AG10803 (cell line): Measurements from ENCODE around the gene BRD4.

Experiments used
- DNase-seq: peaks from one replicate; pipeline ENCODE4 v3.0.0; 2010; ENCODE audit warnings: low read depth
- H3K4me3 ChIP-seq: 2 replicates; pipeline ENCODE4 v1.5.1; 2011; ENCODE audit warnings: mild to moderate bottlenecking, low read length, control low read depth
- TF ChIP-seq, protein P1 (sequence below): conservative IDR thresholded peaks from 2 replicates; pipeline ENCODE4 v1.5.1; 2011; ENCODE audit warnings: mild to moderate bottlenecking, low read length, control low read depth, inconsistent platforms

The BRD4 gene

DNA sequence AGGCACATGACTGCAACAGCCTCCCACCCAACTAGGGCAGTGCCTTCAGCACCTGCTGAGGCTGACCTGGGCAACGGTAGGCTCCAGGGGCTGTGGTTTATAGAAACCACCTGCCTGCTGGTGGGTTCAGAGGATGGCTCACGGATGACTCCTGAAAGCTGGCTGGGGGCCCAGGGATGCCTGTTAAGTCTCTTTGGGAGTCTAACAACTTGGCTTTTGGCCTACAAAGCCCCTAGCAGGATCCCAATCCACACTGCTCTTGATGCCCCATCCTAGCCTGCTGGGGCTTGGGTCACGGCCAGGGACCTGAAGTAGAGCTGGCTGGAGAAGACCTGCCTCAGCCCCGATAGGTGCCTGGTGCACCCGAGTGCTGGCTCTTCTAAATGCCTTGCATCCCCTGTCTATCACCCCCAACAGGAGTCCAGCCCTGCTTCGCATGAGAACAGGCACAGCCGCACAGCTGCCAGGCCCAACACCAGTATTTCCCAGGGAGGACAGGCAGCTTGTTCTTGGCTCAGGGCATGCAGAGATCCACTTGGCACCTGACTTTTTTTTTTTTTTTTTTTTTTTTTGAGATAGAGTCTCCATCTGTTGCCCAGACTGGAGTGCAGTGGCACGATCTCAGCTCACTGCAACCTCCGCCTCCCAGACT, 91.0 kb downstream of the BRD4 start:
- no peak for DNase-seq
- TF ChIP-seq, protein P1, sequence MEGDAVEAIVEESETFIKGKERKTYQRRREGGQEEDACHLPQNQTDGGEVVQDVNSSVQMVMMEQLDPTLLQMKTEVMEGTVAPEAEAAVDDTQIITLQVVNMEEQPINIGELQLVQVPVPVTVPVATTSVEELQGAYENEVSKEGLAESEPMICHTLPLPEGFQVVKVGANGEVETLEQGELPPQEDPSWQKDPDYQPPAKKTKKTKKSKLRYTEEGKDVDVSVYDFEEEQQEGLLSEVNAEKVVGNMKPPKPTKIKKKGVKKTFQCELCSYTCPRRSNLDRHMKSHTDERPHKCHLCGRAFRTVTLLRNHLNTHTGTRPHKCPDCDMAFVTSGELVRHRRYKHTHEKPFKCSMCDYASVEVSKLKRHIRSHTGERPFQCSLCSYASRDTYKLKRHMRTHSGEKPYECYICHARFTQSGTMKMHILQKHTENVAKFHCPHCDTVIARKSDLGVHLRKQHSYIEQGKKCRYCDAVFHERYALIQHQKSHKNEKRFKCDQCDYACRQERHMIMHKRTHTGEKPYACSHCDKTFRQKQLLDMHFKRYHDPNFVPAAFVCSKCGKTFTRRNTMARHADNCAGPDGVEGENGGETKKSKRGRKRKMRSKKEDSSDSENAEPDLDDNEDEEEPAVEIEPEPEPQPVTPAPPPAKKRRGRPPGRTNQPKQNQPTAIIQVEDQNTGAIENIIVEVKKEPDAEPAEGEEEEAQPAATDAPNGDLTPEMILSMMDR = no peak
- H3K4me3 ChIP-seq = no peak overlapping the region

DNA sequence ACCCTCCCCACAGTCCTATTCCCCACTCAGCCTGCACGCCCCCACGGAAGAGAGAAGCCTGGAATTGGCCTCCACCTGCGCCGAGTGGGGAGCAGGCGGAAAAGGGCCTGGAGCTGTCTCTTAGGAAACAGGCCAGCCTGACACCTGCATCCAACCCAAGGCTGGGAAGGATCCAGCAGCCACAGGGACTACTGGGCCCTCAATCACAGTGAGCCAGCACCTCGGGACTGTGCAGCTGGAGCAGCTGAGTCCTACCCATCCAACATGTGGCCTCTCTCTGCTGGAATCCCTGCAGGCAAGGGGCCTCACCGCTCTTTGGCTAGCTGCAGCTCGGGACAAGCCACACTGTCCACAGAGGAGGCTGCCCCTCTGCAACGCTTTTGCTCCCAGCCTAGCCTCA, 91.8 kb downstream of the BRD4 start:
- no peak overlapping the region for H3K4me3 ChIP-seq
- DNase-seq = no peak
- TF ChIP-seq, protein P1 = no peak

GRCh38 chr19:15239337-15239949, 92.9 kb downstream of the BRD4 start:
- no peak overlapping the region for H3K4me3 ChIP-seq
- TF ChIP-seq, protein P1 = no peak
- DNase-seq = no peak

GRCh38 chr19:15238639-15239155, 93.6 kb downstream of the BRD4 start:
- no peak overlapping the region for H3K4me3 ChIP-seq
- no peak for DNase-seq
- TF ChIP-seq, protein P1 = no peak

GRCh38 chr19:15237759-15238638, 94.3 kb downstream of the BRD4 start:
- no peak for DNase-seq
- TF ChIP-seq, protein P1 = no peak
- H3K4me3 ChIP-seq = no peak overlapping the region

GRCh38 chr19:15236886-15237285, 95.5 kb downstream of the BRD4 start:
- no peak for DNase-seq
- no peak overlapping the region for H3K4me3 ChIP-seq
- TF ChIP-seq, protein P1 = no peak
